Activated CD4-positive, alpha-beta T cell treated with anti-CD3 and anti-CD28 coated beads, Interleukin-10, Interleukin-2, amounts not matched to agents 100 ng/mL and 50 ng/mL, durations not matched to agents 16 hours and 8 hours (primary cell): ENCODE data around the gene CENPE.

ENCODE experiments used
- DNase-seq: peaks from one replicate; pipeline ENCODE4 v3.0.0-alpha.2; 2020

Gene CENPE

DNA sequence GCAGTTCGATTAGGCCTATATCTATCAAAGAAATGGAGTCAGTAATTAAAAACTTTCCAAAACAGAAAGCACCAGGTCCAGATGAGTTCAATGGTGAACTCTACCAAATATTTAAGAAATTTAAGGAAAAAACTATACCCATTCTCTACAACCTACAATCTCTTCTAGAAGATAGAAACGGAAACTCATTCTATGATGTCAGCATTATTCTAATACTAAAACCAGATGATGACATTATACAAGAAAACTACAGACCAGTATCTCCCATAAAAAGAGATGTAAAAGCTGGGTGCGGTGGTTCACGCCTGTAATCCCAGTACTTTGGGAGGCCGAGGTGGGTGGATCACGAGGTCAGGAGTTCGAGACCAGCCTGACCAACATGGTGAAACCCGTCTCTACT, 69.0 kb downstream of the CENPE start:
- DNase-seq: no peak

DNA sequence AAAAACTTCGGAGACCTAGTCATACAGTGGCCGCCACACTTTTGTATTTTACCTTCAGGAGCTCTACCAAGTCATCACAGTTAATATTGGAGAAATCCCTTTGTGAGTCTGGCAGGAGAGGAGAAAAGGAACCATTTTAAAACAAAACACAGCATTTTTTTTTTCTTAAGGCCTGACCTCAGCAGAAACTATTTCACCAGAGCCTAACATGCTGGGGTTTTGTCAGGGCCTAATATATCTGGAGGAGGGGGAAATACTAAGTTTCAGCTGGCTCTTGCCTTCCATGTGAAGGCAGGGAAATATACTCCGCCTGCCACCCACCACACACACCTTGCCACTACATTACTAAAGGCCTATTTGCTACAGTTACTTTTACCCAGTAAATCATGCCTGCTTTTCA, 72.0 kb downstream of the CENPE start:
- DNase-seq: no peak

DNA sequence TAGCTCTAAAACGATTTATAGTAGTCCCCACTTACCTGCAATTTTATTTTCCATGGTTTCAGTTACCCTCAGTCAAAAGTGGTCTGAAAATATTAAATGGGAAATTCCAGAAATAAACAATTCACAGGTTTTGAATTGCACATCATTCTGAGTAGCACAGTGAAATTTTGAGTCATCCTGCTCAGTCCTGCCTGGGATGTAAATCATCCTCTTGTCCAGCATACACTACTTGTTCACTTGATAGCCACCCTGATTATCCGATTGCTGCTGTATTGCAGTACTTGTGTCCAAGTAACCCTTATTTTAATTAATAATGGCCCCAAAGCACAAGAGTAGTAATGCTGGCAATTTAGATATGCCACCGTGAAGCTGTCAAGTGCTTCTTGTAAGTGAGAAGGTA, 75.0 kb downstream of the CENPE start:
- no peak for DNase-seq

DNA sequence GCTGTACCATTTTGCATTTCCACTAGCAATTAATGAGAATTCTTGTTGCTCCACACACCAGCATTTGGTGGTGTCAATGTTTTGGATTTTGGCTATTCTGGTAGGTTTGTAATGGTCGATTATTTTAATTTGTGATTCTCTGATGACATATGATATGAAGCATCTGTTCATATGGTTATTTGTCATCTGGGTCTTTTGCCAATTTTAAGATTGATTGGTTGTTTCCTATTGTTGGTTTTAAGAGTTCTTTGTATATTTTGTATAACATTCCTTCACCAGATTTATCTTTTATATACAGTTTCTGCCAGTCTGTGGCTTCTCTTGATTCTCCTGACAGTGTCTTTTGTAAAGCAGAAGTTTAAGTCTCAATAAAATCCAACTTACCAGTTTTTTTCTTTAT, 80.0 kb downstream of the CENPE start:
- DNase-seq: no peak

DNA sequence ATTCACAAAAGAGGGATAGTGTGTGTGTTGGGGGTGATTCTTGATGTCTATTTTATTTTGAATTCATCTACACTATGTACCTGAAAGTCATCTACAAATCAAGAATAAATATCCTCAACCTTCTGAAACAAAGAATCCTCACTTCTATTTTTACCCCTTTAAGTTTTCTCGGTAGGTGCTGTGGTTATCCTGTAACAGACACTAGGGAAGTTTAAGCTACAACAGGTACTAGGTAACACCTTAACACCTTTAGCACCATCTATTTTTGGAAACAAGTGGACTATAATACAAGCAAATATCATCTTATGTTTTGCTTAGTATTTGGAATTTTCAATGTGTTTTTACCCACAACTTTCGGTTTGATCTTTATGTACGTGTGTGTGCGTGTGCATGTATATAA, 86.5 kb downstream of the CENPE start:
- DNase-seq: no peak

DNA sequence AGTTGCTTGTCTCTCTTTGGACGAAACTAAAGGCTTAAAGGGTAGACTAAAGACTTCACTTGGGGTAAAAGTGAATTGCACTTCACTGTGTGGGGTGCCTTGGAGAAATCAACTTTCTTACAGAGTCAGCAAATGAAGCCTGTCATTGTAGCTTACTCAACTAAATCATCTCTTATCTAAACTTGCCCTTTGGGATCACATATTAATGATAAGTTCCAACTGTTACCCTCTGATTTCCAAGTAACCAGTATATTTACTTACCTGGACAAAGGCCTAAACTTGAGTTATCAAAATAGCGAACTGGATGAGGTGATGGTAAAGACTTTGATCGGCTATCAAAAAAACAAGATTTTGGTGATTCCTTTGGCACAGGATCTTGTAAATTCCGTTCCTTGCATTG, 89.6 kb downstream of the CENPE start:
- DNase-seq: no peak

DNA sequence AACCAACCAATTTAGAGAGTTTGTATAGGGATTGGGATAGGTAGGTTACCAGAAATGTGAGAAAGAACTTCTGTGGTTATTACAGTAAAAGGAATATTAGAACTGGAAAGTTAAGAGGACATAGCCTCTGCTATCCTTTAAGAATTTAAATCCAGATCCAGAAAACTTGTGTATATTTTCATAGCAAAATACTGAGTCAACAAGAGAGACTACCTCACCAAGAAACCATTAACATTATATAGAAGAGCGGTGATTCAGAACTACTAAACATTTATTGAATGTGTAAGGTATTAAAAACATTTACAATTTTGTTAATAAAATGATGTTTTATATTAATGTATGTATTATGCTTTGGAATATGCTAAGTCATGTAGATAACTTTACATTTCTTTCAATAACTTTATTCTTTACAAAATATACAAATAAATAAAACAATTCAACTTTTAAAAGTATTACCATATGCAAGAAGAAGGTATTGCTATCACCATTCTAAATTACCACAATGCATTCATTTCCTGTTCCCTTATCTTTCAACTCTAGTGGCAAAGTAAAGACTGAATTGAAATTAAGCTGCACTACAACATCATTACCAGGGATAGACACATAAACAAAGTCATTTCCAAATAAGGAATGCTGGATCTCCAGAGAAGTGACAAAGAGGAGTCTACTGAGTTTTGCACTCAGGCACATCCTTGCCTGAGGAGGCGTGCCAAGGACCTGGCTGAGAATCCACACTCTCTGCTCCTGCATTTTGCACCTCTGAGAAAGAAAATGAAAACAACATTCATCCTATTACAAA, 92.4 kb downstream of the CENPE start:
- DNase-seq: no peak

DNA sequence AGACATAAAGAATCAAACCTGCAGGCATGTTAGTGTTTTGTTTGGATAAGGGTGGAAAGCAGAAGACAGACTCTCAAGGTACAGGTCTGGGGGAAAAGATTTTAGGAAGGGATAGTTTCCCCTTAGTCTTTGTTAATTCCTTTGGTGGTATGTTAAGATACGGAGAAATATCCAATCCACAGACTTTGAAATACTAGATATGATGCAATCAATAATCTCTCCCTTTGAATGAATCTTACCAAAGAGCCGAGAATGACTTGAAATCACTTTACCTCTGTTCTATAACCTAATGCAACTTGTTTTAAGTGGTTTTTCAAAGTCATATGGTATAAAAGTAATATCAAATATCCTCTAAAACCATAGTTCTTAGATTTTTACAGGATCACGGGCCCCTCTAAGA, 93.3 kb downstream of the CENPE start:
- DNase-seq: no peak

DNA sequence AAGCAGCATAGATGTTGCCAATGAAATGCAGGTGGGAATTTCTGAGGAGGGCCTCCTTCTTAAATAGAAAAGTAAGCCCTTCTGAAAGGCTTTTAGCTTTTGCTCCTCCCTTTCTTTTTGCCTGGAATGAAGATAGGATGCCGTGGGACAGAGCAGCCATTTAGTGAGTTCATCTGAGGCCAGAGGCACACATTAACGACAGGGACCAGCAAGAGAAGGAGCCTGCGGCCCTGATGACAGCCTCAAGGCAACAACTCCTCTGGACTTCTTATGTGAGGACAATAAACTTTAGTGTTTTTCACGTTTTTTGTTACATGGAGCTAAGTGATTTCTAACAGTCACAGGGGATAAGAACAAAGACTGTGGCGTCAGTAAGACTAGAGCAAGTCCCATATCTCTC, 97.5 kb downstream of the CENPE start:
- DNase-seq: no peak

DNA sequence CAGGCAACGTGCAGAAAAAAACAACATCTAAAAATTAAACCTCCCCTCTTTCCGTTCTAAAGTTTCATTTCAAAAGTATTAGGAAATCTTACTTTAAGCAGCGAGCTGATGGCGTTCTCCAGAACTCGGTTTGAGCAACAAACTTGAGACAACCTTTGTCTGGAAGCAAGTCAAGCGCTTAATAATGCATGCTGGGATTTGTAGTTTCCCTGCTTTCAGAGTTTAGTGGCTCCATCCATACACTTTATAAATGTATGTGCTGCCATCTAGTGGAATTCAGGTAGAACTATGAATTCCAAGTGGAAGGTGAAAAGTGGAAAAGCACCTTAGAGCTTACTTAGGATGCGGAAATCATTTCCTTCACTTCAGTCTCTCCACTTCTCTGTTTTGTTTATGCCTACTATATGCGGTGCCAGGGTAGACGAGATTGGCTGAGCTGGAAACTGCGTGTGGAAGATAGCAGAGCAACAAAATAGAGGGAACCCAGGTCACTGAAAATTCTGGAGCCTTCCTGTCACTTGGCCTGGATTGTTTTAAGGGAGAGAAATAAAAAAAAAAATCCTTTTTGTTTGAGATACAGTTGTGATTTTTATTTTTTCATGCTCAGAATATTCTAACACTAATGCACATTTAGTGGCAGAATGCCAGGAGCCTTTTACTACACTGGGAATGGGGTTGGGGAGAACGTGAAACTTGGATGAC, 98.3 kb downstream of the CENPE start, which contains the start of gene BDH2:
Gene BDH2, minus strand, starts transcription at position 144 of the 702 bp plus-strand sequence. CDS start 3,580 bp downstream, outside the sequence.
- DNase-seq: peak; percentile 88

DNA sequence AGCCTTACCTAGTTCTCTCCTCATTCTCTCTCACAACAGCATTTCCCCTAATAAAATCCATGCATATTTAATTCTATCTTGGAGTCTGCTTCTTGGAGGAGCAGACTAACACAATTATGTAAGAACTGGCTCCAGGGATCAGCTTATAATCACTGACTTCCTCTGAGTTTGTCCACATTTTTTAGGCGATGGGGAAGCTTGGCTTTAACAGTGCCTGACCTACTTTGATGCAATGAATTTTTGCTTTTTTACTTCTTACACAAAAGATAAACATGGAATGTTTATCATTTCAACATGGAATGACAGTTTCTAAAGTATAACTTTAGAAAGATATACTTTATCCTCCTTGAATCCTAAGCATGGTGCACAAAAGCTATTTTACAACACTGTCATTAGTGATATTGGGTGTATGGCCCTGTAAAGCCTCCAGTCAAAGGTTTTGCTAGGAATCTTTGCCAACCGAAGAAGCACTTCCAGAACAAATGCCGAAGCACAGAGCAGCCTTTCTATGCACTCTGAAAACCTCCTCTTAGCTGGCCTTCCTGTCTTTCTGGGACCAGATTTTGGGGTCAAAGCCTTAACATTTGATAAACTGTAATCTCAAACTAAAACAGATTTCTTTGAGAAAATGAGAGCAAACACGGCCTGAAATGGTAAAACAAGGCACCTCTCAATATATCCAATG, 99.2 kb downstream of the CENPE start:
- DNase-seq: no peak

DNA sequence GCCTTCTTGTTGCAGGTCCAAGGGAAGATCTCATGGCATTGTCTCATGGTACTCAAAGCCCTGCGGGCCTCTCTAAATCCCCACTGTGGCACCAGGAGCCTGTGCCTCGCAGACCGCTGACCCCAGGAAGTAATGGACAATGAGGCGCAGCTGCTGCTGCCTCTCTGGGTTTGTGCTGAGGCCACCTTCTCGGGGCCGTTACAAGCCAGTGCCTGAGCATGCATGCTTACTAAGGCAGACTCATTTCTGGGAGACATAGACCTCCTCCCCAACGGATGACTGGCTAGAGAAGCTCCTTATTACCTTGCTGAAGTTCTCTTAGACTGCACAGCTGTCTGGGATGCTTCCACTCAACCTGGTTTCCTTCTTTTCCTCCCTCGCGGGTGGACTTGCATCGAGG, 99.8 kb downstream of the CENPE start:
- DNase-seq: no peak

DNA sequence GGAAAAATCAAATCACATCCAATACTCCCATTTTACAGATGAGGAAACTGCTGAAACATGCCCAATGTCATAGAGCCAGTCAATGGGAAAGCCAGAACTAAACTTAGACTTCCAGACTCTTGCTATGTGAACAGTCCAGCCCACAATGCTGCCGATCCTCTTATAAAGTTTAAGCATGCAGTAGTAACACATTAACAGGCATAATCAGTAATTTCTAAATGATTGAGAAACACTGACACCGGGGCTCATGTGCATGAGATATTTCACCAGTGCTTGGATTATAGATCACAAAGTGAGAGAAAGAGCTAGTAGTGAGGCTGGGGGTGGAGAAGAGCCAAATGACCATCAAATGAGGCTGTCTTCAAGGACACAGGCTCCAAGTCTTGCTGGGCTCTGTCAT, 101.0 kb downstream of the CENPE start:
- DNase-seq: no peak

DNA sequence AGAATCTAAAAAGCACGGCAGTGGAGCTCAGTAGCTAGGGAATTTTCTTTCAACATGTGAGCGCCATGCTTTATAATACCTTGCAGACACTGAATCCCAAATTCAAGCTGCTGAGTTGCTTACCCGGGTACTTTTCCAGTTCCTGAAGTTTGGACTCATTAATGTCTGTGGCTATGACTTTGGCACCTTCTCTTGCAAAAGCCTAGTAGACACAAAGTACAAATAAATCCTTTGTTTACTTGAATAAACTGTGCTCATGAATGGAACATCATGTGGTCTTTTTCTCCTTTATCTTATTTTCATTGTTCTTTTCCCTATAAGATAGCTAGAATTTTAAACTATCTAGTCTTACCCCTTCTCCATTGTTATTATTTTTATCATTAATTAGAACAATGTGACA, 103.1 kb downstream of the CENPE start:
- no peak for DNase-seq

DNA sequence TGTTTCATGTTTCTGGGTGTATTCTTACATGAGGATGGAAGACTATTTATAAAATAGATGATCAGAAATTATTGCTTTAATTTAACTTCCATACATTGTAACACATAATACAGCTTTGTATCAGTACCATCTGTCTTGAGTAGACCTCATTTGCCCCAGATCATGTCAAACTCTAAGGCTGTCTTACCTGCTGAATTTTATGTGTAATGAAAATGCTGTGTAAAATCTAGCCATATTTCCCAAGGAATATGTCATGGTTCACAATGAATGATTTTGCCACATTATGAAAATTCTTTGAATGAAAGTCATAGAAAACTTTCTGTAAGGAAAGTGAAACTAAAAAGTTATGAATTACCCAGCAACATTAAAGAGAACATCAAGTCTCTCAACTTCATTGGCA, 105.9 kb downstream of the CENPE start:
- no peak for DNase-seq

DNA sequence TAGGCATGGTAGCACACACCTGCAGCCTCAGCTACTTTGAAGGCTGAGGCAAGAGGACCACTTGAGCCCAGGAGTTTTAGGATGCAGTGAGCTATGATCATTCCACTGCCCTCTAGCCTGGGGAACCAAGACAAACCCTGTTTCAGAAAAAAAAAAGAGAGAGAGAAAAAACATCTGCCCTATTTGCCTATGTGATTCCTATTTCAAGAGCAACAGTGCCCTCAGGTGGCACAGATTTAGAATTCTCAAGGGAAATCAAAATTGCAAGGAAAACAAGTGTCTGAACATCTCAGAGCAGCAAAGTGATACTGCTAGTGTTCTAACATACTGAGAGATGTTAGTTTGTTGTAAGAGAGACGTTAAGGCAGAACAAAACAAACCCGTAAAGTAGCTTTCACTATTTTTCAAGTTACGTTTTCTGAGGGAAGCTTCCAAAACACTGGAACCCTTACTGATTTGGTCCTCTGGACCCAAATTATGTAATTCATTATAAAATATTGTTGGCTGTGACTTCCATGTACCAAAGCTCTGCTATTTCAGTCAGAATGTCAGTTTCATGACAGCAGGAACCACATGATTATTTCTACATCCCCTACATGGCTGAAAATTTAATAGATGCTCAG, 106.4 kb downstream of the CENPE start:
- peak; percentile 69 for DNase-seq

DNA sequence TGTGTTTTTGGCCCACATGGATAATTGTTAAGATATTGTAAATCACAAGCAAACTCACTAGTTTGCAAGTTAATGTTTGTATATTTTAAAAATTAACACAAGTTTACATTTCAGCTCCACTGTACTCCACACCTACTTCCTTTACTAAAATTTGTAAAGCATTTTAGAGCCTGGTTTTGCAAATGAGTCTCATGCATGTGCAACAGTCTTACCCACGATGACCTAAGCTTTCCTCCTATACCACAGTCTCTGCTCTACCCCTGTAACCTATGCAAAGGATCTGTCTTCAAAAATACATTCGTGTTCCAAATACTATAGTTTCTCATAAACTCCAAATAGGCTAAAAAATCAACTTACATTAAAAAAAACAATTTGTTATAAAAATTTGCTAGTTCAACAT, 108.7 kb downstream of the CENPE start:
- DNase-seq: no peak

DNA sequence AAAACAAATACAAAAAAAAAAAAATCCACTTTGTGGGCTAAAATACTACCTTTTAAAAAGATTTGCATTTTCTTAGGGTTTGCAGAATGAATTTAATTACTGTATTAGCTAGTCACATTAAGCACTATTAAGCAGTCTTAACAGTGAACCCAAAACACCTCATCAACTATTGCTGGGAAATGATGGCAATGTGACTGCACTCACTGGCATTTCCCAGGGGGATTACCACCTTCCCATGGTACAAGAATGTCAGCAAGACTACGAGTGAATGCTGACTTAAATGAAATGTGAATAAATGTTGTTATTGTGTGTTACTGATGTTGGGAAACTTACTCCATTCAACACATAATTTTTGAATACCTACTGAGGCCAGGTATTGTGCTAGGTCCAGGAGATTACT, 111.6 kb downstream of the CENPE start:
- DNase-seq: no peak

DNA sequence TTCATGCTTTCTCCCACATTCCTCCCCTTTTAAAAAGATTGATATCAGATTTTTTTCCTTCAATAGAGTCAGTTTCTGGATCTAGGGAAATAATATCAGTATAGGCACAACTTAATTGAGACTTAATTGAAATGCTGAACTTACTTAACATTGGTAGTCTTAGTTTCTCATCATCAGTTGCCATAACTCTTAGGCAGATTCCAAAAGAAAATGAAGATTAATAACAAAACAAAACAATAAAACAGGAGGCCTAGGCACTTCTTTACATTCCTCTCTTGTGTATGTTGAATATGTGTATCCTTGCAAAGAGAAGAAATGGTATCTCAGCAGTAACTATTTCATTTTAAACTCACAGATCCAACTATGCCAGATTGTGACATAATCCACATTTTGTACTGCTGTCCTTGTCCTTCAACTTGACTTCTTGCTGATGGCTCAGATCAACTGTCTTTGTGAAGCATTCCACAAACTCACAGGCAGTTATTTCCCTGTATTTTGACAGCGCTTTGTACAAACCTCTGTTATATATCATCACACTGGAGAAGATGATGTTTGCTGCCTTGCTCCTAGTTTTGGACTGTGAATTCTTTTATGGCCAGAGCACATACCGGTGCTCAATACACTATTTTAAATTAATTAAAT, 112.5 kb downstream of the CENPE start:
- no peak for DNase-seq

DNA sequence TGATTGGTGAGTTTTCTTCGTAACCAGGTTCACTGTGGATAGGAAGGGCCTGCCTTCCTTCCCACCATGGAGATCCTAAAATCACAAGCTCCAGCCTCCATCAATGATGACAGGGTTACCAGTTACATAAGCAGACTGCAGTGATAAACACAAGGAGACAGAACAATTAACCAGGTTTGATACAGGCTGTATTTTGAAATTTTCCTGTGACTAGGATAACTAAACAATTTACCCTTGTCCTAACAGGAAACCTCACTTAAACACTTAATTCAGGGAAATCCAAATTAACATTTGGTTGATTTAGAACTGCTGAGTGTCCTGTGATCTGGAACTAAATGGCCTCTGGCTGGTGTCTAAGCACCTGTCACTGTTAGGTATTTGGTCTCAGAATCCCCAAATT, 118.5 kb downstream of the CENPE start:
- DNase-seq: no peak

DNA sequence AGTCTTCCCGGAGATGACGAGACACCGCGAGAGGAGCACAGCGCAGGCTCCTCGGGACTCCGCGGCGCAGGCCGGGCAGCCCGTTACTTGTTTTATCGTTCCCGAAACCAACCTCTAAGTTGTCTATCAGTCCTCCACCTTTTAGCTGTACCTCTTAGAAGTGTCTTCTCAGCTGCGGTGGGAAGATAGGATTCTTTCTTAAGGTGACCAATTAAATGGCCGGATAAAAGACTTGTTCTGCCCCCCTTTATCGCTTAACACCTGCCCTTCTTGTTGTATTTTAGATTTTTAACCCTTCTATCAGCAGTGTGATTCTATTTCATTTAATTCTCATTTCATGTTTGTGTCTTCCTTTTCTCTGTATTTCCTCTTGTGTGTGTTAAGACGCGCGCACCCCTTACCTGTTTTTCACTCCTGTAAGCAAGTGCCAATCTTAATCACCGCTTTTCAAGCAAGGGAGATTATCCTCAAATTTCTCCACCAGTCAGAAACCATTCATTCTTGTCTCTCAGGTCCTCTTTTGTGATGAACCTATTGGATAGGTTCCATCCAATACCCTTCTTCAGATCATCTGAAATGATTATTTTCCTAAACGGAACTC, 121.3 kb downstream of the CENPE start, which contains the start of gene SLC9B2:
Gene SLC9B2, minus strand, starts transcription at position 15 of the 601 bp plus-strand sequence. CDS start 9,211 bp downstream, outside the sequence.
- DNase-seq: peak; percentile 15
